NCI-H146 (cell line): ENCODE measurements around the gene ITGAX.

ENCODE experiments used
- DNase-seq: peaks from one replicate; lab custom pipeline; 2025; lab: John Stamatoyannopoulos, UW

ITGAX gene

GRCh38 chr16:31373235-31373634 lies 18.3 kb downstream of the ITGAX start:
- DNase-seq, result no peak

GRCh38 chr16:31375231-31375630 lies 20.3 kb downstream of the ITGAX start:
- DNase-seq, result no peak

DNA sequence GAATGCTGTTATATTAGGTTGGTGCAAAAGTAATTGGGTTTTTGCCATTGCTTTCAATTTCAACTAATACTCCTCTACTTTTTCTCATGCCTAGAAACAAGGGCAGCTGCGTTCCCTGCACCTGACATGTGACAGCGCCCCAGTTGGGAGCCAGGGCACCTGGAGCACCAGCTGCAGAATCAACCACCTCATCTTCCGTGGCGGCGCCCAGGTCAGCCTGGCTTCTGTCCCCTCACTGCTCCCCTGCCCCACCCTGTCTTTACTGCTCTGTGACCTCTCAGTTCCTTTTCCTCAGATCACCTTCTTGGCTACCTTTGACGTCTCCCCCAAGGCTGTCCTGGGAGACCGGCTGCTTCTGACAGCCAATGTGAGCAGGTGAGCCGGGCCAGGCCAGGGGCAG lies 21.7 kb downstream of the ITGAX start:
- DNase-seq, result no peak

GRCh38 chr16:31377210-31377903 lies 22.4 kb downstream of the ITGAX start:
- DNase-seq, result no peak

GRCh38 chr16:31380201-31380600 lies 25.2 kb downstream of the ITGAX start:
- no peak for DNase-seq

- DNase-seq, result peak; percentile 26
These were observed 27.6 kb downstream of the ITGAX start for GRCh38 chr16:31382485-31383161.

- DNase-seq, result no peak
These were observed 30.7 kb downstream of the ITGAX start for GRCh38 chr16:31385680-31386079.

DNA sequence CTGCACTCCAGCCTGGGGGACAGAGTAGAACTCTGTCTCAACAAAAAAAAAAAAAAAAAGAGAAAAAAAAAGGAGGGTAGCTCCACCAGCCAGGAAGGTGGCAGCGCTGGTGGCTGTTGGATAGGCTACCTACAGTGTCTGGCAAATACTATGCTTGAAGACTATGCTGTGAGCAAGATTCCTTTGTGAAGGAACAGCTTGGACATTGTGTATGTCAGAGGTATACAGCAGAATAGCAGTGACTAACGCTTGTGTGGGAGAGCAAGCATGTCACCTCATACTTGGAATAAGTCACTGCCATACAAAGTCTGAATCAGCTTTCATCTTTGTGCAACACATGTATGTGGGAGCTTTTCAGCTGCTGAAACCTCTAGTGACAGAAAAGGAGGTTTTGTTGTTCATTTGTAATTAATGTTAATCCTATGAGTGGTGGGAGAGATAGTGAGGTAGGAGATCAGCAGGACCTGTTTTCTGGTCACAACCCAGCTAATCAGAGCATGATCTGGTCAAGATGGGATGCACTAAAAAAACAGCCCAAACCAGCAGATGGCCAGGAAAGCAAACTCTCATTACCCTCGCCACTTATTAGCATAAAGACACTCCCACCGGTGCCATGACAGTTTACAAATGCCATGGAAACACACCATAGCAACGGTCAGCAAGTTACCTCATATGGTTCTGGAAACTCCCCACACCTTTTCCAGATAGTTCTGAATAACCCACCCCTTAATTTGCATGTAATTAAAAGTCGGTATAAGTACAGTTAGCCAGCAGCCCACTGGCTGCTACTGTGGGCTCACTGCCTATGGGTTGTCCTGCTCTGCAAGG lies 31.4 kb downstream of the ITGAX start:
- DNase-seq, result no peak

- no peak for DNase-seq
These were observed 33.6 kb downstream of the ITGAX start for GRCh38 chr16:31388535-31388934.

DNA sequence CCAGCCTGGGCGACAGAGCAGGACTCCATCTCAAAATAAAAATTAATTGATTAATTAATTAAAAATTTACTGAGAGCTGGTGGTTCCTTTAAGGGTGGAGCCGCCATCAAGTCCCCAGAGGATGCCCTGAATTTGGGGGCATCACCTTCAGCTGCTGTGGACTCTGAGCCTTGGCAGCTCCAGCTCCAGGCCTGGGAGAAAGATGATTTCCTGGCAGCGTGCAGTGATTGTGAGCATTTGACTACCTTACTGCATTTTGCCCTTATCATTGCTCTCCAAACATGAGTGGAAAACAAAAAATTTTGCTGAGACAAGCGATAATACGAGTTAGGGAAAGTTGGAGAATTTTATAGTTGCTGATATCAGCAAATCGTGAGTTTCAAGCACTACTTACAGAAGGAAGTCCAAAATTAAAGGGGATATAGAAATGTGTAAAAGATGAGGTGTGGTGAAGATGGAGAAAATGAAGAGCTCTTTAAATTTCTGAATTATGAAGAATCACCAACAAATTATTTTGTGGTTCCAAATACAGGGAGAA lies 35.6 kb downstream of the ITGAX start:
- no peak for DNase-seq

- DNase-seq, result no peak
These were observed 38.1 kb downstream of the ITGAX start, which contains the start of gene ITGAD for GRCh38 chr16:31393056-31393455. TSS of gene ITGAD (plus strand) at chr16:31393335. CDS start at chr16:31393361, 26 bp downstream.

DNA sequence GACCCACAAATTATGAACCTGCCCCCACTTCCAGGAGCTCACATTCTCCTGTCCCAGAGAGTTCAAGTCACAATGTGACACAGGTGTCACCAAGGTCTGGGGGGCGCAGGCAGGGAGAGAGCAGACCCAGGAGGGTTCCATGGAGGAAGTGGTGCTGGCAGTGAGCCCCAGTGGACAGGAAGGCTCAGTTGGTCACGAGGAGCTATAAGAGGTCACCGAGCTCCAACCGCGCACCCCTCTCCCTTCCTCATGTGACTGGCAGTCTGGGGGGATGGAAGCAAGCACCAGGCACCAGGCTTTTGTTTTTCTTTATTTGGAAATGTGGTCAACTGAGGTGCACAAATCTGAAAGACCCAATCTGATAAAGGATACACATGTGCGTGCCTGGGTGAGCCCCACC lies 40.7 kb downstream of the ITGAX start:
- DNase-seq, result no peak

DNA sequence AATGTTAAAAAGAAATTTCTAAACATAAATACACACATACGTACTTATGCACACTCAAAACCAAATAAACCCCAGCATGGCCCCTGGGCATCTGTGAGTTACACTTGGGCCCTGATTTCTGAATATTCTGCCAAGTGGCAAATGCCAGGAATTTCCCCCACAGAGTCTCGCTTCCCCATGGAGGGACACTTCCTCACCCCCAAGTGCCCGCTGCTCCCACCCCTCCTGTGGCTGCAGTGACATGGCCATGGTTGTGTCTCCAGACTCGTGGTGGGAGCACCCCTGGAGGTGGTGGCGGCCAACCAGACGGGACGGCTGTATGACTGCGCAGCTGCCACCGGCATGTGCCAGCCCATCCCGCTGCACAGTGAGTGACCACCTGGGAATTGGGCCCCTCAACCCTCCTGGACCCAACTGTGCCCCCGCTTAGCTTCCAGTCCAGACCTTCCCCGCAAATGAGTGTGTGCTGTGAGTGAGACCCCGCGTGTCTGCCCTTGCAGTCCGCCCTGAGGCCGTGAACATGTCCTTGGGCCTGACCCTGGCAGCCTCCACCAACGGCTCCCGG lies 42.2 kb downstream of the ITGAX start:
- DNase-seq, result no peak

DNA sequence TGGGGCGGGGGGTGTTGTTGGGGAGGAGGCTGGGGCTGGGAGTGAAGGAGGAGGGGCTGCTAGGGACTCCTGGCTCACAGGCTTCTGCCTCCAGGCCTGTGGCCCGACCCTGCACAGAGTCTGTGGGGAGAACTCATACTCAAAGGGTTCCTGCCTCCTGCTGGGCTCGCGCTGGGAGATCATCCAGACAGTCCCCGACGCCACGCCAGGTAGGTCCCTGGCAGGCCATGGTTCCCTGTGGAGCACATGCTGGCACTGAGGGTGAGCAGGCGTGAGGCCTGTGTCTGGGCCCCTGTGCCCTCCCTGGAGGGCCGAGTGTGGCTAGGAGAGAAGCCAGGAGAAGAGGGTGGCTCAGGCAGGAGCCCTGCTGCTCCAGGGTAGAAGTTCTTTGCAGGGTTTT lies 42.7 kb downstream of the ITGAX start:
- no peak for DNase-seq

DNA sequence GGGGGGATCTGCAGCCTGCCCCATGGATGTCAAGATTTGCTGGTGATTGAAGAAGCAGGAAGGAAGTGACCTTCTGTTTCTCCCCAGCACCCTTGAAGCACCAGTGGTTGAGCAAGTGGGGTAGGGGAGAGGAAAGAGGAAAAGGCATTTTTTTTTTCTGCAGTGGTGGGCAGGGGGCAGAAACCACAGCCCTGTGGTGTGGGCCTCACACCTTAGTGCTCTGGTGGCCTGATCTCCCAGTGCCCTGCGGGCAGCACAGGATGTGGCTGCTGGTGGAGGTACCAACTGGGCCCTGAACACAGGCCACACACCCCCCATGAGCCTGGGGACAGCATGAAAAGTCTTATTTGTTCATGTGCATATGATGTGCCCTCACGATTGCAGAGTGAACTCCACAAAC lies 45.2 kb downstream of the ITGAX start:
- no peak for DNase-seq

GRCh38 chr16:31401436-31401835 lies 46.5 kb downstream of the ITGAX start:
- DNase-seq, result no peak

DNA sequence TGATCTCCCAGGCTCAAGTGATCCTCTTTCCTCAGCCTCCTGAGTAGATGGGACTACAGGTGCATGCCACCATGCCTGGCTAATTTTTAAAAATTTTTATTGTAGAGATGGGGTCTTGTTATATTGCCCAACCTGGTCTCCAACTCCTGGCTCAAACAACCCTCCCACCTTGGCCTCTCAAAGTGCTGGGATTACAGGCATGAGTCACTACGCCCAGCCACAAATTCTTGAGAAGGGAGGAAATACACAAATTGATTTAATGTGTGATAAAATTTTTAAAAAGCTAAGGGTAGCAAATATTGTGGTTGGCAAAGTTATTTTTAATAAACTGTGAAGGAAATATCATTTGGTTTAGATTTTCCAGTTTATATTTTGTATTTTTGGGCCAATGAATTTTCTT lies 47.7 kb downstream of the ITGAX start:
- no peak for DNase-seq

- DNase-seq, result no peak
These were observed 48.8 kb downstream of the ITGAX start for GRCh38 chr16:31403590-31404352.

DNA sequence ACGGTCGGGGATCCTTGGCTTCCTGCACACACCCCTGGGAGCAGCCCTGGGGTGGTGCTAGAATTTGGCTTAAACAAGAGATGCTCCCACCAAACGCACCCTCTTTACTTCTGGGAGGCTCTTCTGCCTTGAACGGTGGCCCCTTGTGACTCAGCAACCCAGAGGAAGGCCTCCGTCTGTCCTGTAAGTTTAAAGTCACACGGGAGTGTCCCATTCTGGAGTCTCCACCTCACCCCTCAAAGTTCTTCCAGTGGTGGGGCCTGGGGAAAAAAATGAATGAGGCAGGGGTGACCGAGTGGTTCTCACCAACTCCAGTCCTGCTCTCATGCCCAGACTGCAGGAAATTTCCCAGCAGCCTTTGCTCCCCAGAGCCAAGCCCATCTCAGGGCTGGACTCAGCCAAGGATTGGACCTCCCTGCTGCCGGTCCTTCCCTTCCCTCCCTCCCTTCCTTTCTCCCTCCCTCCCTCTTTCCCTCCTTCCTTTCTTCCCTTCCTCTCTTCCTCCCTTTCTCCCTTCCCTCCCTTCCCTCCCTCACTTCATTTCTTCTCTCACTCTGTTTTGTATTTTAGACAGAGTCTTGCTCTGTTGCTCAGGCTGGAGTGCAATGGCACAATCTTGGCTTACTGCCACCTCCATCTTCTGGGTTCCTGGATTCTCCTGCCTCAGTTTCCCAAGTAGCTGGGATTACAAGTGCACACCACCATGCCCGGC lies 49.5 kb downstream of the ITGAX start:
- DNase-seq, result no peak

DNA sequence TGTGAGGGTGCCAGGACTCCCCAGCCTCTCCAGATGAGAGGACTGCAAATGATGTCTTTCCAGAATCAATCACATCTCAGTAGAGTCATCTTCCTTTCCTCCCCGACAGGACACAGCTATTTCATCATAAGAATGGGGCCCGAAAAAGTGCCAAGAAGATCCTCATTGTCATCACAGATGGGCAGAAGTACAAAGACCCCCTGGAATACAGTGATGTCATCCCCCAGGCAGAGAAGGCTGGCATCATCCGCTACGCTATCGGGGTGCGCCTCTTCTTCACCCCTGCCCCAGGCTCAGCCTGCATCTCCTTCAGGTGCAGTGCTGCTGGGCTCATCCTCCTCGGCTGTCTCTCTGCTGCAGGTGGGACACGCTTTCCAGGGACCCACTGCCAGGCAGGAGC lies 52.4 kb downstream of the ITGAX start:
- DNase-seq, result no peak

DNA sequence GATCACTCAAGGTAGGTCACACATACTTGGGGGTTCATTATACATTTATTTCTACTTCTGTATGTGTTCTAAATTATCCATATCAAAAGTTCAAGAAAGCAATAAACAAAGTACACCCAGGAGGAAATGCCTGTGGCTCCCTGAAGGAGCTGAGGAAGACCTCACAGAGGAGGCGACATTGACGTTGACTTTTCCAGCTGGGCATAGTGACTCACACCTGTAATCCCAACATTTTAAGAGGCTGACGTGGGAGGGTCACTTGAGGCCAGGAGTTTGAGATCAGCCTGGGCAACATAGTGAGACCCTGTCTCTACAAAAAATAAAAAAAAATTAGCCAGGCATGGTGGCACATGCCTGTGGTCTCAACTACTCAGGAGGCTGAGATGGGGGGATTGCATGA lies 54.5 kb downstream of the ITGAX start:
- no peak for DNase-seq
